ENCODE results near the gene C2CD3. TPM values are rescaled to one million over a fixed set of nuclear protein-coding genes. Genes with fewer than 3 reads are reported as not detected.
A peak's percentile ranks its signal among the peaks of the same experiment; 100 is the strongest.
"Not testable (repeated sequence)": the region's sequence is repeated elsewhere in the genome, so short reads cannot be mapped to it uniquely, and the experiment has no call there.

Gene C2CD3
- total RNA-seq, 1 experiment from 2014 or later, result 13.9 TPM

DNA sequence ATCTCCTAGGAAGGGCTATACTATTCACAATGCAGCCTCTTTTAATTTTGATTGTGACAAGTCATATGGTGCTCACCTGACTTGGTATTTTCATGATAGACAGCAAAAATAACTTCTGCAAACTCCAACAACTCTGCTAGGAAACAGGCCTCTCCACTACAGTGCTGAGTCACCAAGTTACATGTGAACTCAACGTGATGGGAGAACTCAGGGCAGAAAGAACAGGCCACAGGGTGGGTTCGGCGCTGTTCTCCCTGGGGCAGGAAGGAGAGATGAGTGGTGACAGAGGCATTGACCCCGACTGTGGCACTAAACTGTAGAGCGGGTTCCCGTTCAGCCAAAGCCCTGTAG, 85.3 kb downstream of the C2CD3 start:
- DNase-seq (ENCODE audit: low read depth in 1 of 2, low spot score in 2 of 2), result no peak
- H3K27me3 ChIP-seq (replicated peaks), result no peaks in the 10 kb centered on the region
- H3K4me3 ChIP-seq, result no peak overlapping the region
- no peak overlapping the region for H3K27ac ChIP-seq
- H3K9me3 ChIP-seq (replicated peaks), result no peaks in the 10 kb centered on the region
- peaks cover 3% of the 10 kb centered on the region for H3K36me3 ChIP-seq
- H3K4me1 ChIP-seq (replicated peaks), result no peaks in the 10 kb centered on the region

DNA sequence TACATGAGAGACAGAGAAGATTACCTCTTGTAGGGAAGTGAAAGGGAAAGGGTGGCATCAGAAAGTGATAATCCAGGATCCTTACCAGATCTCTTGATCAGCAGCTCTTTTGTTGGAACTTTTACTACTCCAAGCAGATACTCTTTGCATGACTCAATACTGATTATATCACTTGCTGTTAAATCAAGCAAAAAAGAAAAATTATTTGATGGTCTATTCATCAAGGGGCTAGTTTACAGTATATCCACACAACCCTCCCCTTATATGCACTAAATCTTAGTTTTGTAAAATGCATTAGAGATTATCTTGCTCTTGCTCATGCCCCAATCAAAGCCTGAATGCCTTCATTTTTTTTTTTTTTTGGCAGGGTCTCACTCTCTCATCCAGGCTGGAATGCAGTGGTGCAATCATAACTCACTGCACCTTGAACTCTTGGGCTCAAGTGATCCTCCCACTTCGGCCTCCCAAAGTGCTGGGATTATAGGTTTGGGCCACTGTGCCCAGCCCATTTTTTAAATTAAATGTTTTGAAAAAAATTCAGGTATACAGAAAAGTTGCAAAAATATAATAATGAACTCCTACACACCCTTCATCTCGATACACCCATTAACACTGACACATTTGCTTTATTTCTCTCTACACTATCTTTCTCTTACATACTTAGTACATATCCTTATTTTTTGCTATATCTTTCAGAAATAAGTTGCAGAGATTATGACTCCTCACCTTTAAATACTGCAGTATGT, 85.8 kb downstream of the C2CD3 start:
- Histone ChIP-seq H3K36me3 (peaks cover 3% of the 10 kb centered on the region), H3K4me1 (replicated peaks) (no peaks in the 10 kb centered on the region), H3K9me3 (replicated peaks) (no peaks in the 10 kb centered on the region), H3K4me3 (no peak overlapping the region), H3K27ac (no peak overlapping the region), H3K27me3 (replicated peaks) (no peaks in the 10 kb centered on the region)
- DNase-seq (ENCODE audit: low read depth in 1 of 2, low spot score in 2 of 2), result no peak

- not testable (repeated sequence) for H3K27ac ChIP-seq
Measured at GRCh38 chr11:74083927-74084326, 86.9 kb downstream of the C2CD3 start.

DNA sequence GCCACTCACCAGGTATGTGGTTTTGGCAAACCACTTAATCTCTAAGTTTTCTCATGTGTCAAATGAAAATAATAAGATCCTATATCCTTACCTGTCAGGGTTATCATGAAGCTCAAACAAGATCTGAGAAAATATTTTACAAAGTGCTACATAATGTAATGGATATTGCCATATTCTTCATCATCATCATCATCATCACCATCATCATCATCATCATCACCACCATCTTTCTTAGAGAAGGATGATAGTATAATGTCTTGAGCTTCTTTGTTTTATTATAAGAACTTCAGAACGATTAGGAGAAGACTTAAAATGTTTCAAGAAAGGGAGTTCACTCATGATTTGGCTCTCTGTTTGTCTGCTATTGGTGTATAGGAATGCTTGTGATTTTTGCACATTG, 89.4 kb downstream of the C2CD3 start:
- Histone ChIP-seq H3K4me3 (no peak overlapping the region), H3K36me3 (peaks cover 3% of the 10 kb centered on the region; the same call in 1 of the 2 replicates), H3K27me3 (replicated peaks) (no peaks in the 10 kb centered on the region), H3K9me3 (replicated peaks) (no peaks in the 10 kb centered on the region), H3K4me1 (replicated peaks) (no peaks in the 10 kb centered on the region), H3K27ac (no peak overlapping the region)
- no peak for DNase-seq (ENCODE audit: low read depth in 1 of 2, low spot score in 2 of 2)

More at GRCh38 chr11:74083927-74084326, 86.9 kb downstream of the C2CD3 start:
- H3K36me3 ChIP-seq; H3K4me1 ChIP-seq (replicated peaks); DNase-seq (ENCODE audit: low read depth in 1 of 2, low spot score in 2 of 2); H3K4me3 ChIP-seq; H3K9me3 ChIP-seq (replicated peaks); H3K27me3 ChIP-seq (replicated peaks): not testable (repeated sequence)

- no peaks in the 10 kb centered on the region for H3K27me3 ChIP-seq (replicated peaks)
- no peak overlapping the region for H3K4me3 ChIP-seq
- no peaks in the 10 kb centered on the region for H3K9me3 ChIP-seq (replicated peaks)
- no peak for DNase-seq (ENCODE audit: low read depth in 1 of 2, low spot score in 2 of 2)
- no peaks in the 10 kb centered on the region for H3K4me1 ChIP-seq (replicated peaks)
- no peak overlapping the region for H3K27ac ChIP-seq
- no peaks in the 10 kb centered on the region; the same call in 1 of the 2 replicates for H3K36me3 ChIP-seq
Measured at GRCh38 chr11:74077193-74077592, 93.6 kb downstream of the C2CD3 start.

DNA sequence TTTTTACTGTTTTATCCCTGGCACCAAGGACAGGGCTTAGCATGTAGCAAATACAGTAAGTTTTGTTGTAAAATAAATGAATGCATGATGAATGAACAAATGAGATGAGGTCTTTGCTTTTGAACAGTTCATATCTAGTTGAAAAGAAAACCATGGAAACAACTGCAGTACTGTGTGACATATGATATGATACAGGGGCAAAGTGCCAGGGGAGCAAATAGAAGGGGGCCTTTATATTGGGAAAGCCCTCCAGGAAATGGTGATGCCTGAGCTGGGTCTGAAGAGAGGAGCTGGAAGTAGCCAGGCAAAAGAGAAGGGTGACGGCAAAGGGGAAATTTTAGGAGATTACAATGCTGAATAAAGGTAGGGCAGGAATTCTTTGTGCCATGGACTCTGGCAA, 98.1 kb downstream of the C2CD3 start:
- Histone ChIP-seq H3K27ac (no peak overlapping the region), H3K4me1 (replicated peaks) (no peaks in the 10 kb centered on the region), H3K27me3 (replicated peaks) (no peaks in the 10 kb centered on the region), H3K9me3 (replicated peaks) (no peaks in the 10 kb centered on the region), H3K36me3 (peaks cover 3% of the 10 kb centered on the region; the same call in 1 of the 2 replicates), H3K4me3 (no peak overlapping the region)
- DNase-seq (ENCODE audit: low read depth in 1 of 2, low spot score in 2 of 2), result no peak

DNA sequence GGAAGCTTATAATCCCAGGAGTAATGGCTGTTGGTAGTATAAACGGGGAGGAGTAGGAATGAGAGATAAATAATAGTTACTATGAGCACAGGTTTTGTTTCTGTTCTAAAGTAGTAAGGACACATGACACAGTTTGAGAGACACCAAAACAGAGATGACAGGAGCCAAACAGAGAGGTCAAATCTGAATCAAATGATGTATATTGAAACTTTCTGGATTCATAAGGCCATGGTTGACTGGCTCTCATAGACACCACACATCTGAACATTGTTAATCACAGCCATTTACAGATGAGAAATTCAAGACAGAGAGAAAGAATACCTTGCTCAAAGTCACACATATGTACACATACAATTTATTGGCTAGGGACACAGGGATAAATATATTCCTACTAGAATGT, 98.5 kb downstream of the C2CD3 start:
- H3K9me3 ChIP-seq (replicated peaks), result no peaks in the 10 kb centered on the region
- H3K36me3 ChIP-seq, result peaks cover 3% of the 10 kb centered on the region; the same call in 1 of the 2 replicates
- DNase-seq (ENCODE audit: low read depth in 1 of 2, low spot score in 2 of 2), result no peak
- no peak overlapping the region for H3K27ac ChIP-seq
- no peaks in the 10 kb centered on the region for H3K27me3 ChIP-seq (replicated peaks)
- no peaks in the 10 kb centered on the region for H3K4me1 ChIP-seq (replicated peaks)
- no peak overlapping the region for H3K4me3 ChIP-seq

DNA sequence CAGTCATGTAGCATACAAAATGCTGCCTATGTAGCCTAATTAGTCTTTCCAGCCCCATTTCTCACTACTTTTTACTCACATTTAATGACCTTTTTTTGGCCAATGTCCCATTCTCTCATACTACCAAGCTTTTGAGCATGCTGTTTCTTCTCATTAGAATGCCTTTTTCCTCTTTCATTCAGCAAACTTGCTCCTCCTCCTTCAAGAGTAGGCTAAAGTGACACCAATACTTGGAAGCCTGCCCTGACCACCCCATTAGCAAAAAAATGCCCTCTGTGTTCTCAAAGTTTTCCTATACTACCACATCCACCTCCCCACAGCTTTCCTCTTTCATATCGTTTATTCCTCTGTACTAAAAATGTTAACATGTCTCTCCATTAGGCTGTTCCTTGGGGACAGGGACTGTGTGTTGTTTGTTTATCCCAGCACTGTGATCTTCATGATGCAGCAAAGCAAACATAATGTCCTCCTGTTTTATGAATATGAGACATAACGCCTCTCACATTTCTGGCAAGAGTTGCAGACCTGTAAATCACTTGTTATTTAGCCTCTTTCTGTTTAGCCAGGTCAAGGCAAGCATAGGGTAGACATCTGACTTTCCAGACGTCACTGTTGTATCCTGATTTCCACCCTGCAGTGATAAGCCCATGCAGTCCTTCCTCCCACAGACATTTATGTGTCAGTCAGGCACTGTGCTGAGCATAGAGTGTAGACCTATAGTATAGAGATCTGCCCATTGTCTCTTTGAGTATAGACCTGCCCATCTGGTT, 99.9 kb downstream of the C2CD3 start:
- Histone ChIP-seq H3K4me3 (no peak overlapping the region), H3K27ac (no peak overlapping the region), H3K4me1 (replicated peaks) (peaks cover 4% of the 10 kb centered on the region; the same call in 1 of the 2 replicates), H3K27me3 (replicated peaks) (no peaks in the 10 kb centered on the region), H3K36me3 (peaks cover 3% of the 10 kb centered on the region; the same call in 1 of the 2 replicates), H3K9me3 (replicated peaks) (no peaks in the 10 kb centered on the region)
- no peak for DNase-seq (ENCODE audit: low read depth in 1 of 2, low spot score in 2 of 2)

GRCh38 chr11:74069146-74070046, 101.4 kb downstream of the C2CD3 start:
- no peaks in the 10 kb centered on the region for H3K9me3 ChIP-seq (replicated peaks)
- H3K4me1 ChIP-seq (replicated peaks), result peaks cover 4% of the 10 kb centered on the region; the same call in 1 of the 2 replicates
- peaks cover 3% of the 10 kb centered on the region; the same call in 1 of the 2 replicates for H3K36me3 ChIP-seq
- H3K27ac ChIP-seq, result no peak overlapping the region
- no peak overlapping the region for H3K4me3 ChIP-seq
- no peaks in the 10 kb centered on the region for H3K27me3 ChIP-seq (replicated peaks)
- DNase-seq (ENCODE audit: low read depth in 1 of 2, low spot score in 2 of 2), result no peak

DNA sequence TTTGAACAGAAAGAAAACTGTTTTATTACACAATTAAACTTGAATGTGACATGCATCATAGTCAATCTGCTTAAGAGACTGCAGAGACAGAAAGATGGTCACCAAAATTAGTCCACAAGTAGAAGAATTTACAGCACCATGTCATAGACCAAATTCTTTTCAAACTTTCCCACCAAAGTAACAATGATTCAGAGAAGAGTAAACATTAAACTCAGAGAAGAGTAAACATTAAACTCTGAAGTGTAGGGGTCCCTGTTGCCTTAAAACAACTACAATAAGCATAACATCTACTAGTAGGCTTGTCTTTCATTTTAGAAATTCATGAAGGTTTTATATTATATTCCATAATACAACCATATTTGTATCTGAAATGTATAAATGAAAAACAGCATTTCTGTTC, 104.1 kb downstream of the C2CD3 start:
- H3K9me3 ChIP-seq (replicated peaks); H3K27me3 ChIP-seq (replicated peaks); H3K4me1 ChIP-seq (replicated peaks); H3K4me3 ChIP-seq; H3K36me3 ChIP-seq: not testable (repeated sequence)
- 0 out of 2 replicates have a peak overlapping the region, but pooled peaks have one; percentile 15 for H3K27ac ChIP-seq
- DNase-seq (ENCODE audit: low read depth in 1 of 2, low spot score in 2 of 2), result peak in 1 of 2 experiments; percentile 53

- H3K4me1 ChIP-seq (replicated peaks); H3K27me3 ChIP-seq (replicated peaks); H3K27ac ChIP-seq; H3K4me3 ChIP-seq; DNase-seq (ENCODE audit: low read depth in 1 of 2, low spot score in 2 of 2); H3K9me3 ChIP-seq (replicated peaks); H3K36me3 ChIP-seq: not testable (repeated sequence)
Measured at GRCh38 chr11:74065534-74065933, 105.3 kb downstream of the C2CD3 start.

DNA sequence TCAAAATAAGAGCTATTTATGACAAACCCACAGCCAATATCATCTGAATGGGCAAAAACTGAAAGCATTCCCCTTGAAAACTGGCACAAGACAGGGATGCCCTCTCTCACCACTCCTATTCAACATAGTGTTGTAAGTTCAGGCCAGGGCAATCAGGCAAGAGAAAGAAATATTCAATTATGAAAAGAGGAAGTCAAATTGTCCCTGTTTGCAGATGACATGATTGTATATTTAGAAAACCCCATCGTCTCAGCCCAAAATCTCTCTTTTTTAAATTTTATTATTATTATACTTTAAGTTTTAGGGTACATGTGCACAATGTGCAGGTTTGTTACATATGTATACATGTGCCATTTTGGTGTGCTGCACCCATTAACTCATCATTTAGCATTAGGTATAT, 107.2 kb downstream of the C2CD3 start:
- not testable (repeated sequence) for H3K27me3 ChIP-seq (replicated peaks); H3K4me3 ChIP-seq; H3K27ac ChIP-seq; DNase-seq (ENCODE audit: low read depth in 1 of 2, low spot score in 2 of 2); H3K9me3 ChIP-seq (replicated peaks); H3K4me1 ChIP-seq (replicated peaks); H3K36me3 ChIP-seq

DNA sequence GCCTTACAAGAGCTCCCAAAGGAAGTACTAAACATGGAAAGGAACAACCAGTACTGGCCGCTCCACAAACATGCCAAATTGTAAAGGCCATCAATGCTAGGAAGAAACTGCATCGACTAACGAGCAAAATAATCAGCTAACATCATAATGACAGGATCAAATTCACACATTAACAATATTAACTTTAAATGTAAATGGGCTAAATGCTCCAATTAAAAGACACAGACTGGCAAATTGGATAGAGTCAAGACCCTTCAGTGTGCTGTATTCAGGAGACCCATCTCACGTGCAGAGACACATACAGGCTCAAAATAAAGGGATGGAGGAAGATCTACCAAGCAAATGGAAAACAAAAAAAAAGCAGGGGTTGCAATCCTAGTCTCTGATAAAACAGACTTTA, 109.2 kb downstream of the C2CD3 start:
- not testable (repeated sequence) for H3K9me3 ChIP-seq (replicated peaks); H3K36me3 ChIP-seq; H3K4me3 ChIP-seq; H3K4me1 ChIP-seq (replicated peaks); DNase-seq (ENCODE audit: low read depth in 1 of 2, low spot score in 2 of 2); H3K27ac ChIP-seq; H3K27me3 ChIP-seq (replicated peaks)

Data from SJSA1 (cell line).